ENCODE data around the gene PRAMEF12. TPM values are rescaled to one million over a fixed set of nuclear protein-coding genes. Genes with fewer than 3 reads are reported as not detected.

Gene PRAMEF12
- total RNA-seq, 1 experiment from 2014 or later = not detected

DNA sequence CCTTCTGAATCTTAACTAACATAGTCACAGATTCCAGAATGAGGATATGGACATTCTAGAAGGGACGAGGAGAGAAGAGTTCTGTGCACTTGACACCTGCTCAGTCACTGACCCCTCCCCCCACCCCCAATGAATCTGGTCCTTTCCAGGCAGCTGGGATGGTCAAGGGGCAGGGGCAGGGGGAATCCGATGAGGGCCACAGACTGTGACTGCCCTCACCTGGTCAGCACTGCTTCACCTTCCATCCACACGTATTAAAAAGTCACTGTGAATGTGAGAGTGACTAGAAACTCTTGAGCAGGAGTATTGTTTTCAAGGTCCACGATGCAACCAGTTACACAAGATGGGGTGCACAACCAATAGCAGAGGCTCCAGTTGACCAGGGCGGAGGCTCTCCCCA lies 9.5 kb upstream of the PRAMEF12 start:
- Histone ChIP-seq H3K36me3 (ENCODE audit: low read depth) (no peaks in the 10 kb centered on the region), H3K9me3 (ENCODE audit: insufficient read depth, low read depth) (no peaks in the 10 kb centered on the region), H4K20me1 (ENCODE audit: insufficient read depth) (no peaks in the 10 kb centered on the region), H3K27ac (no peak overlapping the region), H3F3A (ENCODE audit: insufficient read depth, low read depth) (no peaks in the 10 kb centered on the region), H2AFZ (no peak overlapping the region), H3K4me1 (replicated peaks; ENCODE audit: insufficient read depth) (no peaks in the 10 kb centered on the region), H3K79me2 (ENCODE audit: low read depth) (no peaks in the 10 kb centered on the region), H3K27me3 (ENCODE audit: insufficient read depth, low read depth) (peaks cover 34% of the 10 kb centered on the region), H3K9me2 (ENCODE audit: insufficient read depth) (no peaks in the 10 kb centered on the region), H3K4me3 (no peak overlapping the region), H3K4me2 (no peak overlapping the region)
- ChIA-PET POLR2A (ENCODE audit: unreplicated experiment) (no interaction called here), CTCF (no interaction called here)
- DNase-seq = no peak
- intact Hi-C loops (cut with micrococcal nuclease; ENCODE audit: unreplicated experiment) = no loop called here
- TF ChIP-seq, protein P1, sequence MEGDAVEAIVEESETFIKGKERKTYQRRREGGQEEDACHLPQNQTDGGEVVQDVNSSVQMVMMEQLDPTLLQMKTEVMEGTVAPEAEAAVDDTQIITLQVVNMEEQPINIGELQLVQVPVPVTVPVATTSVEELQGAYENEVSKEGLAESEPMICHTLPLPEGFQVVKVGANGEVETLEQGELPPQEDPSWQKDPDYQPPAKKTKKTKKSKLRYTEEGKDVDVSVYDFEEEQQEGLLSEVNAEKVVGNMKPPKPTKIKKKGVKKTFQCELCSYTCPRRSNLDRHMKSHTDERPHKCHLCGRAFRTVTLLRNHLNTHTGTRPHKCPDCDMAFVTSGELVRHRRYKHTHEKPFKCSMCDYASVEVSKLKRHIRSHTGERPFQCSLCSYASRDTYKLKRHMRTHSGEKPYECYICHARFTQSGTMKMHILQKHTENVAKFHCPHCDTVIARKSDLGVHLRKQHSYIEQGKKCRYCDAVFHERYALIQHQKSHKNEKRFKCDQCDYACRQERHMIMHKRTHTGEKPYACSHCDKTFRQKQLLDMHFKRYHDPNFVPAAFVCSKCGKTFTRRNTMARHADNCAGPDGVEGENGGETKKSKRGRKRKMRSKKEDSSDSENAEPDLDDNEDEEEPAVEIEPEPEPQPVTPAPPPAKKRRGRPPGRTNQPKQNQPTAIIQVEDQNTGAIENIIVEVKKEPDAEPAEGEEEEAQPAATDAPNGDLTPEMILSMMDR (conservative IDR thresholded peaks at IDR 0.05) = no peak
- no peak for TF ChIP-seq EZH2 (IDR thresholded peaks at IDR 0.05; ENCODE audit: low read depth)
- BruUV-seq (replicated peaks) = no TSS peak

DNA sequence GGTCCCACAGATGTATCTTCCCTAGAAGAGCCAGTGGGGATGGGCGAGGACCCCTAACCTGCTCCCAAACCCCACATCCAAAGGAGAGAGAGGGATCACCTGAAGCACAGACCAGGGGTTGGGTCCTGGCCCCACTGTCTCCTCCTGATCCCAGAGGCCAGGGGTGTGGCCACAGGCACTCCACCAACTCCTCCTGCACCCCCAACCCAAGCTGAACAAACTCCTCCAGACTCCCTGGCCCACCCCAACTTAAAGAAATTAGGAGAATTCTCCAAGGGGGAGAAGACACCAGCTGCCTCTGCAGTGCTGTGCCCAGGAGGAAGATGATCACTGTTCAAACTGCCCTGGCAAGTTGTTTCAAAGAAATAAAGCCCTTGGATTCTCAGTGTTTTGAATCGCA lies 4.5 kb upstream of the PRAMEF12 start:
- Histone ChIP-seq H3K9me3 (ENCODE audit: insufficient read depth, low read depth) (no peaks in the 10 kb centered on the region), H3K4me2 (no peak overlapping the region), H3K27me3 (ENCODE audit: insufficient read depth, low read depth) (peaks cover 6% of the 10 kb centered on the region; the same call in 1 of the 2 replicates), H3K9me2 (ENCODE audit: insufficient read depth) (no peaks in the 10 kb centered on the region), H3K4me1 (replicated peaks; ENCODE audit: insufficient read depth) (no peaks in the 10 kb centered on the region), H3F3A (ENCODE audit: insufficient read depth, low read depth) (no peaks in the 10 kb centered on the region), H3K27ac (no peak overlapping the region), H3K36me3 (ENCODE audit: low read depth) (no peaks in the 10 kb centered on the region), H4K20me1 (ENCODE audit: insufficient read depth) (no peaks in the 10 kb centered on the region), H3K4me3 (no peak overlapping the region), H2AFZ (no peak overlapping the region), H3K79me2 (ENCODE audit: low read depth) (no peaks in the 10 kb centered on the region)
- ChIA-PET POLR2A (ENCODE audit: unreplicated experiment) (no interaction called here), CTCF (no interaction called here)
- intact Hi-C loops (cut with micrococcal nuclease; ENCODE audit: unreplicated experiment) = no loop called here
- TF ChIP-seq EZH2 (IDR thresholded peaks at IDR 0.05; ENCODE audit: low read depth) = no peak
- TF ChIP-seq, protein P1 (conservative IDR thresholded peaks at IDR 0.05) = no peak
- no TSS peak for BruUV-seq (replicated peaks)
- DNase-seq = no peak

DNA sequence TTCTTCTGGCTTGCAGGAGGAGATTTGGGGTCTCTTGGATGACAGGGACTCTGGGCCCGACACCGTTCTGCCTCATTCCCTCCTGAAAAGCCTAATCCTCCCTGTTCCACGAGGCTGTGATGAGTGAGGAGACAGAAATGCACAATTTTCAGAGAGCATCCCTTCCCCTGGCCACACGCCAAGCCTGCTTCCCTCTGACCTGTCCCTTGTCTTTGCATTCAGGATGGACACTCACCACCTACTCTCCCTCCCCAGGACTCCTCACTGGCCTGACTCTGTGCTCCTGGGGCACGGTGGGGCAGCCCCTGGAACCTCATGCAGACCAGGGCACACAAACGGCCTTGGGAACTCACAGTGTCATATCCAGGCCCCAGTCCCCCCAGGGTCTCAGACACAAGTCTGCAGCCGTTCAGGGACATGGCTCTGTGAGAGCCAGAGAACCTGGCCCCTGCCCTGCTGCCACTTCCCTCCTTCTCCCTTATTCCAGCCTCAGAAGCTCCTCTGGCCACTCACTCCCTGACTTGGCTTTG lies 3.5 kb upstream of the PRAMEF12 start:
- Histone ChIP-seq H3K4me1 (replicated peaks; ENCODE audit: insufficient read depth) (no peaks in the 10 kb centered on the region), H3K27me3 (ENCODE audit: insufficient read depth, low read depth) (peaks cover 11% of the 10 kb centered on the region; the same call in 1 of the 2 replicates), H3K79me2 (ENCODE audit: low read depth) (no peaks in the 10 kb centered on the region), H3K9me3 (ENCODE audit: insufficient read depth, low read depth) (no peaks in the 10 kb centered on the region), H3K36me3 (ENCODE audit: low read depth) (no peaks in the 10 kb centered on the region), H3K9me2 (ENCODE audit: insufficient read depth) (no peaks in the 10 kb centered on the region), H4K20me1 (ENCODE audit: insufficient read depth) (no peaks in the 10 kb centered on the region), H3K27ac (no peak overlapping the region), H3F3A (ENCODE audit: insufficient read depth, low read depth) (no peaks in the 10 kb centered on the region), H2AFZ (no peak overlapping the region), H3K4me2 (no peak overlapping the region), H3K4me3 (no peak overlapping the region)
- no TSS peak for BruUV-seq (replicated peaks)
- TF ChIP-seq EZH2 (IDR thresholded peaks at IDR 0.05; ENCODE audit: low read depth) = no peak
- TF ChIP-seq, protein P1 (conservative IDR thresholded peaks at IDR 0.05) = no peak
- ChIA-PET CTCF (no interaction called here), POLR2A (ENCODE audit: unreplicated experiment) (no interaction called here)
- DNase-seq = no peak
- intact Hi-C loops (cut with micrococcal nuclease; ENCODE audit: unreplicated experiment) = loop anchor here (10.0 kb wide), 2 partner anchors 495 to 655 kb away; no protein-coding TSS in a partner anchor

All from PC-9 (cell line).